ENCODE data around the gene CBX7.

GRCh38 chr22:39183991-39184585, 31.6 kb upstream of the CBX7 start:
- TF ChIP-seq CTCF (IDR thresholded peaks at IDR 0.05): no peak
- no peak for TF ChIP-seq POLR2A (IDR thresholded peaks at IDR 0.05)
